ENCODE results near the gene PLCL2.

PLCL2 gene

DNA sequence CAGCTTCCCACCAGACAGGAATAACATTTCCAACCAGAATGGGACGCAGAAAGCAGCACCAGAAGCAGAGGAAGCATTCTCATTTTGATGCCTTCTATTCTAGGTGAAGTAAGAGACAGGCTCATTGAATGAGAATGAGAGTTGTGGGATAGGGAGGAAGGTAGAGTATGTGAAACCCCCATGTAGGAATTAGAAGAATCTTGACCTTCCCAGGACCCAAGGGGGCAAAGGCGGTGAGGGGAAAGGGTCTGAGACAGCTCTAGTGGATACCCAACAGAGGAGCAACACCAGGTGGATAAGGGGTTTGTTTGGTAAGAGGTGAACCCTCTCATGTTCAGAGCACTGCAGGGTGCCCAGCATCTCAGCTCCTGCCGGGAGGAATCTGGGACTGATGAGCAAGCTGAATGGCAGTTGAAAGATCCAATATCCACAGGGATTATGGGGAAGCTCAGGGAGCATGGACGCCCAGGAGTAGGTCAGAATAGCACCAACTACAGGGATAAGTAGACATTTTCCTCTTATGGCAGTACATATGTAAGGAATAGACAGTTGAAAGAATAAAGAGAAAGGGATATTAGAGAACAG lies 77.0 kb downstream of the PLCL2 start:
- no peaks in the 10 kb centered on the region for H3F3A ChIP-seq (ENCODE audit: insufficient read depth)
- H3K4me3 ChIP-seq (ENCODE audit: insufficient read depth, low read length, poor library complexity, severe bottlenecking): no peak overlapping the region
- H2AFZ ChIP-seq (ENCODE audit: low read depth, low read length, severe bottlenecking): no peak overlapping the region
- H3K9me3 ChIP-seq (ENCODE audit: insufficient read depth, low read length): no peaks in the 10 kb centered on the region
- no peaks in the 10 kb centered on the region for H4K20me1 ChIP-seq (ENCODE audit: low read depth, low read length)
- no peaks in the 10 kb centered on the region for H3K79me2 ChIP-seq (ENCODE audit: insufficient read depth, low read length)
- no peak overlapping the region for H3K27ac ChIP-seq (ENCODE audit: low read depth, low read length)
- H3K27me3 ChIP-seq (ENCODE audit: low read length): no peaks in the 10 kb centered on the region
- H3K9ac ChIP-seq (ENCODE audit: low read length): no peak overlapping the region
- no peaks in the 10 kb centered on the region for H3K36me3 ChIP-seq (ENCODE audit: low read length)
- no peak for TF ChIP-seq EZH2phosphoT487 (conservative IDR thresholded peaks at IDR 0.05; ENCODE audit: low read length)
- TF ChIP-seq, protein P1, sequence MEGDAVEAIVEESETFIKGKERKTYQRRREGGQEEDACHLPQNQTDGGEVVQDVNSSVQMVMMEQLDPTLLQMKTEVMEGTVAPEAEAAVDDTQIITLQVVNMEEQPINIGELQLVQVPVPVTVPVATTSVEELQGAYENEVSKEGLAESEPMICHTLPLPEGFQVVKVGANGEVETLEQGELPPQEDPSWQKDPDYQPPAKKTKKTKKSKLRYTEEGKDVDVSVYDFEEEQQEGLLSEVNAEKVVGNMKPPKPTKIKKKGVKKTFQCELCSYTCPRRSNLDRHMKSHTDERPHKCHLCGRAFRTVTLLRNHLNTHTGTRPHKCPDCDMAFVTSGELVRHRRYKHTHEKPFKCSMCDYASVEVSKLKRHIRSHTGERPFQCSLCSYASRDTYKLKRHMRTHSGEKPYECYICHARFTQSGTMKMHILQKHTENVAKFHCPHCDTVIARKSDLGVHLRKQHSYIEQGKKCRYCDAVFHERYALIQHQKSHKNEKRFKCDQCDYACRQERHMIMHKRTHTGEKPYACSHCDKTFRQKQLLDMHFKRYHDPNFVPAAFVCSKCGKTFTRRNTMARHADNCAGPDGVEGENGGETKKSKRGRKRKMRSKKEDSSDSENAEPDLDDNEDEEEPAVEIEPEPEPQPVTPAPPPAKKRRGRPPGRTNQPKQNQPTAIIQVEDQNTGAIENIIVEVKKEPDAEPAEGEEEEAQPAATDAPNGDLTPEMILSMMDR (IDR thresholded peaks at IDR 0.05; ENCODE audit: insufficient read depth, low read length, poor library complexity, severe bottlenecking): no peak
- H3K4me2 ChIP-seq (ENCODE audit: low read depth, low read length, poor library complexity, severe bottlenecking): no peak overlapping the region
- no peaks in the 10 kb centered on the region for H3K9me2 ChIP-seq (replicated peaks; ENCODE audit: insufficient read depth, low read length)

DNA sequence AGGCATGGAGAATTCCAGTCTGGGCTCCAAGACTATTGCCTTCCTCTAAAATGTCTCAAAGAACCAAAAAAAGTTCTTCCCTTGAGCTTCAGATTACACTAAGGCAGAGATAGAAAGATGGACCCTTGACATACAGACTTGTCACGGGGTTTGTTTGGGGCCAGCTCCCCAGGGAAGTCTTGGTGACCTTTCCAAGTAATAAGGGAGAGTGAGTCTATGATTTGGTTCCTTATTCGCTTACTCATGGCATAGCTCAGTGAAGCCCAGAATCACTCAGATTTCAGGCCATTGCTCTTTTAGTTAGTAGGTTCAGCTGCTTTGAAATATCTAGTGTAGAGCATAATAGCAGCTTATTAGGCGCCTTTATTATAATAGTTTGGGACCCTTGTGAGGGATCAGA lies 90.3 kb downstream of the PLCL2 start:
- TF ChIP-seq, protein P1 (IDR thresholded peaks at IDR 0.05; ENCODE audit: insufficient read depth, low read length, poor library complexity, severe bottlenecking): no peak
- no peak for TF ChIP-seq EZH2phosphoT487 (conservative IDR thresholded peaks at IDR 0.05; ENCODE audit: low read length)
- Histone ChIP-seq H3K9me2 (replicated peaks; ENCODE audit: insufficient read depth, low read length) (no peaks in the 10 kb centered on the region), H2AFZ (ENCODE audit: low read depth, low read length, severe bottlenecking) (no peak overlapping the region), H3F3A (ENCODE audit: insufficient read depth) (no peaks in the 10 kb centered on the region), H4K20me1 (ENCODE audit: low read depth, low read length) (no peaks in the 10 kb centered on the region), H3K4me3 (ENCODE audit: insufficient read depth, low read length, poor library complexity, severe bottlenecking) (no peak overlapping the region), H3K9ac (ENCODE audit: low read length) (no peak overlapping the region), H3K27me3 (ENCODE audit: low read length) (no peaks in the 10 kb centered on the region), H3K4me2 (ENCODE audit: low read depth, low read length, poor library complexity, severe bottlenecking) (no peak overlapping the region), H3K79me2 (ENCODE audit: insufficient read depth, low read length) (no peaks in the 10 kb centered on the region), H3K27ac (ENCODE audit: low read depth, low read length) (no peak overlapping the region), H3K9me3 (ENCODE audit: insufficient read depth, low read length) (no peaks in the 10 kb centered on the region), H3K36me3 (ENCODE audit: low read length) (no peaks in the 10 kb centered on the region)

DNA sequence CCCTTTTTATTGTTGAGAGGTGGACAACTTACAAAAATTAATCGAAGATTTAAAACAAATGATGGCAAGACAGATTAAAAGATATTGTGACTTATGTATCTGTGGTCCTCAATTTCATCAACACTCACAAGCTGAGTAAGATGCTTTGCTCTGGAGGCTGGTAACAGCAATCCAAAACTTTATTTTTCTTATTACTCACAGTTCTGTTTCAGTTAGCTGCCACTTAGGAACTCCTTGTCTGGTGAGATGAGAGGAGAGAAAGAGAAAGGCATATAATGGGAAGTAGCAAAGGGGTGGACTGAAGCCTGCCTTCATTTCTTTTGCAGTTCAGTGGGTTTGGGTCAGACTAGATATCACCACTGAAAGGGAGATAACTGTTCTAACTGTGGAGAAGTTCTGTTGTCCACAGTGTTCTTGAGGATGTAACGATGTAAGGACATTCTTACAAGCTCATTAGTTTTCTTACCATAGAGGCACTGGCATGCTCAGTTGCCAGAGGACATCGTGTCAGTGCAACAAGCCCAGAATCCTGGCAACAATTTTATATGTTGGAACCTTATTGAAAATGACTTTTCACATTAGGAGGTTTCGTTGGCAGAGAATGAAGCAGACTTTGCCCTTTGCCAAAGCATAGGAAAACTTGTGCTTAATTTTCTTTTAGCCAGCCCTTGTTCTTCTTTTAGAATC lies 93.6 kb downstream of the PLCL2 start:
- H3K79me2 ChIP-seq (ENCODE audit: insufficient read depth, low read length): no peaks in the 10 kb centered on the region
- TF ChIP-seq EZH2phosphoT487 (conservative IDR thresholded peaks at IDR 0.05; ENCODE audit: low read length): no peak
- TF ChIP-seq, protein P1 (IDR thresholded peaks at IDR 0.05; ENCODE audit: insufficient read depth, low read length, poor library complexity, severe bottlenecking): no peak

More for the DNA sequence above, 93.6 kb downstream of the PLCL2 start:
- Histone ChIP-seq H3K9me3 (ENCODE audit: insufficient read depth, low read length) (no peaks in the 10 kb centered on the region), H4K20me1 (ENCODE audit: low read depth, low read length) (no peaks in the 10 kb centered on the region), H2AFZ (ENCODE audit: low read depth, low read length, severe bottlenecking) (no peak overlapping the region), H3F3A (ENCODE audit: insufficient read depth) (no peaks in the 10 kb centered on the region), H3K9me2 (replicated peaks; ENCODE audit: insufficient read depth, low read length) (no peaks in the 10 kb centered on the region), H3K9ac (ENCODE audit: low read length) (no peak overlapping the region), H3K36me3 (ENCODE audit: low read length) (no peaks in the 10 kb centered on the region), H3K4me2 (ENCODE audit: low read depth, low read length, poor library complexity, severe bottlenecking) (no peak overlapping the region), H3K27me3 (ENCODE audit: low read length) (no peaks in the 10 kb centered on the region), H3K27ac (ENCODE audit: low read depth, low read length) (no peak overlapping the region), H3K4me3 (ENCODE audit: insufficient read depth, low read length, poor library complexity, severe bottlenecking) (no peak overlapping the region)

Data from SU-DHL-6 (cell line).